Activated B cell treated with CpG ODN at 0.5 μM for 24 hours (primary cell): ENCODE results near the gene PELO. TPM values are rescaled to one million over a fixed set of nuclear protein-coding genes. Genes with fewer than 3 reads are reported as not detected.
A peak's percentile ranks its signal among the peaks of the same experiment; 100 is the strongest.

Experiments
- ATAC-seq: fragments of 200-7000 bp; cut with Tn5 transposase; one replicate; pipeline ENCODE4 v1.10.0; 2021; ENCODE audit warnings: low read depth, mild to moderate bottlenecking, moderate library complexity
- CTCF ChIA-PET: fragments of 350-600 bp; sonication (Branson Sonifier 250); formaldehyde crosslinking; loops from one replicate; lab custom pipeline; 2021; ENCODE audit warnings: antibody characterized with exemption; lab: Charles Lee
- POLR2A ChIA-PET: fragments of 350-600 bp; sonication (Branson Sonifier 250); formaldehyde crosslinking; loops from one replicate; lab custom pipeline; 2021; ENCODE audit warnings: antibody characterized with exemption; lab: Charles Lee
- DNase-seq: peaks from one replicate; pipeline ENCODE4 v3.0.0; 2022
- H3K27ac Mint-ChIP-seq: one replicate; pipeline ENCODE4 v1.8.0; 2020; ENCODE audit warnings: mixed read lengths
- H3K27me3 Mint-ChIP-seq: one replicate; pipeline ENCODE4 v1.8.0; 2021; ENCODE audit warnings: mixed read lengths
- H3K36me3 Mint-ChIP-seq: one replicate; pipeline ENCODE4 v1.8.0; 2021; ENCODE audit warnings: low read depth, mixed read lengths
- H3K4me1 Mint-ChIP-seq: one replicate; pipeline ENCODE4 v1.8.0; 2021; ENCODE audit warnings: mixed read lengths
- H3K4me3 Mint-ChIP-seq: one replicate; pipeline ENCODE4 v1.8.0; 2020; ENCODE audit warnings: mild to moderate bottlenecking, mixed read lengths
- H3K9me3 Mint-ChIP-seq: one replicate; pipeline ENCODE4 v1.8.0; 2020; ENCODE audit warnings: mixed read lengths
- intact Hi-C: fragments of 100-400 bp; cut with micrococcal nuclease; formaldehyde crosslinking; loops from one replicate; pipeline ENCODE4 v1.15.1; 2024
- total RNA-seq: library from RNA; stranded (reverse); gene quantifications from 2 replicates; pipeline ENCODE4 v1.2.3, GENCODE V29; 2022
- TF ChIP-seq, protein P1 (sequence below): fragments of 200-600 bp; IDR thresholded peaks from one replicate; pipeline ENCODE4 v1.8.0; 2022; ENCODE audit warnings: antibody characterized with exemption, mild to moderate bottlenecking

The PELO gene
- total RNA-seq, 1 donor from 2014 or later: 23.0 TPM

DNA sequence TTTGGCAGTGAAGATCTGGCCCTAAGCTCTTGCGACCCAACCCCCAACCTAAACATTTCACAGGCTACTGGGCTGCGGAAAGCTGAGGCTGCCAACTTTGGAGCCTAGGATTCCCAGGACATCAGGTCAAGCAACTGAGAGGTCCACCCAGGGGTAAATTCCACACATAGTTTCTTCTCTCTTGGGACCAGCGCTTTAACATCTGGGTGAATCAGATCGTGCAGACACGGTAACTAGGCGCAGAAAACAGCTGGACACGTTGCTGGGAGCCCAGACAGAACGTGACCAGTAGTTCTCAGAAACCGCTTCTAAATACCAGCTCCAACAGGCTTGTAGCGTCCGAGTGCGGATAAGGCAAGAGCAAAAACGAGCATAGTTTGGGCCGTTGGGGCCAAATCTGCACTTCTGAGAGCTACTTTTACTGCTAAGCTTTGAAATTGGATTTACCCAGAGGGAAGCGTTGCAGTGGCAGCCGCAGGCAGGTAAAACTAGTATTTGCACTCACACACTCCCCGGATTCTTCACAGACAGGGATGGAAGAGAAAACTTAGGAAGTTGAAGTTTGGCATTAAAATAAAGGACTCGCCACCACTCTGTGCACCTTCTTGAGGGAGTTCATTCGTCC, 11.8 kb downstream of the PELO start:
- peaks cover 54% of the 10 kb centered on the region for H3K4me1 Mint-ChIP-seq
- TF ChIP-seq, protein P1, sequence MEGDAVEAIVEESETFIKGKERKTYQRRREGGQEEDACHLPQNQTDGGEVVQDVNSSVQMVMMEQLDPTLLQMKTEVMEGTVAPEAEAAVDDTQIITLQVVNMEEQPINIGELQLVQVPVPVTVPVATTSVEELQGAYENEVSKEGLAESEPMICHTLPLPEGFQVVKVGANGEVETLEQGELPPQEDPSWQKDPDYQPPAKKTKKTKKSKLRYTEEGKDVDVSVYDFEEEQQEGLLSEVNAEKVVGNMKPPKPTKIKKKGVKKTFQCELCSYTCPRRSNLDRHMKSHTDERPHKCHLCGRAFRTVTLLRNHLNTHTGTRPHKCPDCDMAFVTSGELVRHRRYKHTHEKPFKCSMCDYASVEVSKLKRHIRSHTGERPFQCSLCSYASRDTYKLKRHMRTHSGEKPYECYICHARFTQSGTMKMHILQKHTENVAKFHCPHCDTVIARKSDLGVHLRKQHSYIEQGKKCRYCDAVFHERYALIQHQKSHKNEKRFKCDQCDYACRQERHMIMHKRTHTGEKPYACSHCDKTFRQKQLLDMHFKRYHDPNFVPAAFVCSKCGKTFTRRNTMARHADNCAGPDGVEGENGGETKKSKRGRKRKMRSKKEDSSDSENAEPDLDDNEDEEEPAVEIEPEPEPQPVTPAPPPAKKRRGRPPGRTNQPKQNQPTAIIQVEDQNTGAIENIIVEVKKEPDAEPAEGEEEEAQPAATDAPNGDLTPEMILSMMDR: no peak
- peak overlapping the region; percentile 93 for H3K4me3 Mint-ChIP-seq
- H3K27ac Mint-ChIP-seq: peak overlapping the region; percentile 90
- POLR2A ChIA-PET: interaction anchor here (0.9 to 4.1 kb wide), 5 partner anchors 8 to 310 kb away, joined by 3 to 51 read pairs (median 8); partner anchors contain the start of genes ITGA1, MOCS2 and PELO
- no peaks in the 10 kb centered on the region for H3K27me3 Mint-ChIP-seq
- DNase-seq (no peak), ATAC-seq (peak; percentile 13)
- H3K9me3 Mint-ChIP-seq: no peaks in the 10 kb centered on the region
- H3K36me3 Mint-ChIP-seq: peaks cover 23% of the 10 kb centered on the region
- intact Hi-C loops: loop anchor here (5.0 kb wide), 1 partner anchor 1718 kb away; the partner anchor contains the start of gene SNX18
- CTCF ChIA-PET: interaction anchor here (1.0 to 1.9 kb wide), 5 partner anchors 10 to 141 kb away, joined by 3 to 9 read pairs (median 5); partner anchors contain the start of genes ITGA1 and PELO

- ChIA-PET POLR2A (interaction anchor here (1.3 to 4.1 kb wide), 4 partner anchors 8 to 309 kb away, joined by 4 to 51 read pairs (median 8); partner anchors contain the start of genes ITGA1, MOCS2 and PELO), CTCF (interaction anchor here (1.0 to 1.9 kb wide), 4 partner anchors 10 to 141 kb away, joined by 5 to 9 read pairs (median 6); partner anchors contain the start of genes ITGA1 and PELO)
- ATAC-seq (peak; percentile 88), DNase-seq (peak; percentile 91)
- peaks cover 57% of the 10 kb centered on the region for H3K4me1 Mint-ChIP-seq
- no peaks in the 10 kb centered on the region for H3K27me3 Mint-ChIP-seq
- intact Hi-C loops: loop anchor here (1.0 to 10.0 kb wide), 4 partner anchors 13 to 1717 kb away; partner anchors contain the start of genes ARL15, ITGA1, MOCS2 and PELO
- TF ChIP-seq, protein P1: no peak
- H3K36me3 Mint-ChIP-seq: peaks cover 26% of the 10 kb centered on the region
- H3K9me3 Mint-ChIP-seq: no peaks in the 10 kb centered on the region
- H3K4me3 Mint-ChIP-seq: peak overlapping the region; percentile 93
- peak overlapping the region; percentile 90 for H3K27ac Mint-ChIP-seq
Observed at GRCh38 chr5:52799983-52800393, 12.3 kb downstream of the PELO start.

- Mint-ChIP-seq H3K4me3 (peak overlapping the region; percentile 93), H3K4me1 (peaks cover 59% of the 10 kb centered on the region), H3K9me3 (no peaks in the 10 kb centered on the region), H3K27me3 (no peaks in the 10 kb centered on the region), H3K27ac (peak overlapping the region; percentile 90), H3K36me3 (peaks cover 30% of the 10 kb centered on the region)
- peak; percentile 30 for DNase-seq
- CTCF ChIA-PET: interaction anchor here (1.9 kb wide), 1 partner anchor 142 kb away, joined by 6 read pairs; no protein-coding TSS in a partner anchor
- TF ChIP-seq, protein P1: no peak
- ATAC-seq: peak; percentile 36
- POLR2A ChIA-PET: interaction anchor here (1.5 to 4.1 kb wide), 3 partner anchors 12 to 115 kb away, joined by 4 to 51 read pairs (median 4); partner anchors contain the start of genes ITGA1 and PELO
- intact Hi-C loops: loop anchor here (1.0 to 10.0 kb wide), 3 partner anchors 13 to 1514 kb away; partner anchors contain the start of genes ARL15, ITGA1, MOCS2 and PELO
Observed at GRCh38 chr5:52800394-52801213, 12.9 kb downstream of the PELO start.

DNA sequence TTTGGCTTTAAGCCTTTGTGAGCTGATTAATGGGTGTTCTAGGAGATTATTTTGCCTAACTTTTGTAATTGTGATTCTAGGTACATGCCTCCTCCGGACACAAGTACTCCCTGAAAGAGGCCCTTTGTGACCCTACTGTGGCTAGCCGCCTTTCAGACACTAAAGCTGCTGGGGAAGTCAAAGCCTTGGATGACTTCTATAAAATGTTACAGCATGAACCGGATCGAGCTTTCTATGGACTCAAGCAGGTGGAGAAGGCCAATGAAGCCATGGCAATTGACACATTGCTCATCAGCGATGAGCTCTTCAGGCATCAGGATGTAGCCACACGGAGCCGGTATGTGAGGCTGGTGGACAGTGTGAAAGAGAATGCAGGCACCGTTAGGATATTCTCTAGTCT, 13.6 kb downstream of the PELO start:
- H3K27me3 Mint-ChIP-seq: no peaks in the 10 kb centered on the region
- DNase-seq (no peak), ATAC-seq (no peak)
- TF ChIP-seq, protein P1: no peak
- intact Hi-C loops: loop anchor here (10.0 kb wide), 1 partner anchor 1513 kb away; the partner anchor contains the start of gene ARL15
- ChIA-PET CTCF (no interaction called here), POLR2A (interaction anchor here (1.5 to 4.1 kb wide), 2 partner anchors 13 to 33 kb away, joined by 4 to 51 read pairs; partner anchors contain the start of genes ITGA1 and PELO)
- peaks cover 59% of the 10 kb centered on the region for H3K4me1 Mint-ChIP-seq
- no peaks in the 10 kb centered on the region for H3K9me3 Mint-ChIP-seq
- peaks cover 32% of the 10 kb centered on the region for H3K36me3 Mint-ChIP-seq
- H3K4me3 Mint-ChIP-seq: peak overlapping the region; percentile 93
- peak overlapping the region; percentile 90 for H3K27ac Mint-ChIP-seq
